Measurements from ENCODE around the gene CERT1.
"Not testable (repeated sequence)": the region's sequence is repeated elsewhere in the genome, so short reads cannot be mapped to it uniquely, and the experiment has no call there.

CERT1 gene

DNA sequence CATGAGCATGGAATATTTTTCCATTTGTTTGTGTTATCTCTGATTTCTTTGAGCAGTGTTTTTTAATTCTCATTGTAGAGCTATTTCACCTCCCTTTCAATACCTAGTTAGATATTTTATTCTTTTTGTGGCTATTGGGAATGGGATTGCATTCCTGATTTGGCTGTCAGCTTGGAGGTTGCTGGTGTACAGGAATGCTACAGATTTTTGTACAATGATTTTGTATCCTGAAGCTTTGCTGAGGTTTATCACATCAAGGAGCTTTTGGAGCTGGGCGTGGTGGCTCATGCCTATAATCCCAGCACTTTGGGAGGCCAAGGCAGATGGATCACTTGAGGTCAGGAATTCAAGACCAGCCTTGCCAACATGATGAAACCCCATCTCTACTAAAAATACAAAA lies 22.3 kb upstream of the CERT1 start:
- not testable (repeated sequence) for H3K4me3 Mint-ChIP-seq, H3K27me3 Mint-ChIP-seq, H3K27ac Mint-ChIP-seq
- Mint-ChIP-seq H3K36me3 (peaks cover 34% of the 10 kb centered on the region), H3K9me3 (peaks cover 17% of the 10 kb centered on the region), H3K4me1 (peaks cover 31% of the 10 kb centered on the region)

DNA sequence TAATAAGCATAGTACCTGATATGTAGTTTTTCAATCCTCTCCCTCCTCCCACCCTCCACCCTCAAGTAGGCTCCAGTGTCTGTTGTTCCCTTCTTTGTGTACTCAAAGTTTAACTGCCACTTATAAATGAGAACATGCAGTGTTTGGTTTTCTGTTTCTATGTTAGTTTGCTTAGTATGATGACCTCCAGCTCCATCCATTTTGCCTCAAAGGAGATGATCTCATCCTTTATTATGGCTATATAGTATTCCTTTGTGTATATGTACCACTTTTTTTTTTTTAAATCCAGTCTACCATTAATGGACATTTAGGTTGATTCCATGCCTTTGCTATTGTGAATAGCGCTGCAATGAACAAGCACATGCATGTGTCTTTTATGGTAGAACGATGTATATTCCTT lies 20.8 kb upstream of the CERT1 start:
- peaks cover 28% of the 10 kb centered on the region for H3K4me1 Mint-ChIP-seq
- H3K4me3 Mint-ChIP-seq: no peak overlapping the region
- no peaks in the 10 kb centered on the region for H3K27me3 Mint-ChIP-seq
- peaks cover 17% of the 10 kb centered on the region for H3K9me3 Mint-ChIP-seq
- no peak overlapping the region for H3K27ac Mint-ChIP-seq
- peaks cover 34% of the 10 kb centered on the region for H3K36me3 Mint-ChIP-seq

DNA sequence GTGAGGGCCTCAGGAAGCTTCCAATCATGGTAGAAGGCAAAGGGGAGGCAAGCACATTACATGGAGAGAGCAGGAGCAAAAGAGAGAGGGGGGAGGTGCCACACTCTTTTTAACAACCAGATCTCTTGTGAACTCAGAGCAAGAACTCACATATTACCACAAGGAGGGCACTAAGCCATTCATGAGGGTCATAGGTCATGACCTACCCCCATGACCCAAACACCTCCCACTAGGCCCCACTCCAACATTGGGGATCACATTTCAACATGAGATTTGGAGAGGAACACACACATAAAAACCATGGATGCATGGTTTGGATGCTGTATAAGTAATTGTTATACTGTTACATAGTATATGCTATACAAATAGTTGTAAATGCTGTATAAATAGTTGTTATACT lies 17.8 kb upstream of the CERT1 start:
- H3K36me3 Mint-ChIP-seq: peaks cover 19% of the 10 kb centered on the region
- no peak overlapping the region for H3K27ac Mint-ChIP-seq
- H3K4me3 Mint-ChIP-seq: no peak overlapping the region
- peaks cover 43% of the 10 kb centered on the region for H3K4me1 Mint-ChIP-seq
- no peaks in the 10 kb centered on the region for H3K27me3 Mint-ChIP-seq
- peaks cover 5% of the 10 kb centered on the region for H3K9me3 Mint-ChIP-seq

DNA sequence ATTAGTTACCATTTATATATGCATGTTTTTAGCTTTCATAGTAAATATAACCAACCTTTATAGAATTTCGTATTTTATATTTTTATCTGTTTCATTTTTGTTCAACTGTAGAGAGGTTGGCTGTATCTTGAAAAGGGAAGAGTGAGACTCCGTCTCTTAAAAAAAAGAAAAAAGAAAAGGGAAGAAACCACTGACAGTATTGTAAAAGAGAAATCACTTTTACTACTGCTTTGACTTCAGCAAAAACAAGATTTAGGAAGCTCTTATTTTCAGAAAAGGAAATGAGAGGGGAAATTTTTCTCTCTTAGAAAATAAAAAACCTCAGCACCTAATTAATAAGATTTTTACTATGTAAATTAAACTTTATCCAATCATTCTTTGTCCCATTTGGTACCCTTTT lies 14.6 kb upstream of the CERT1 start:
- no peak overlapping the region for H3K4me3 Mint-ChIP-seq
- peak overlapping the region; percentile 48 for H3K27ac Mint-ChIP-seq
- peaks cover 3% of the 10 kb centered on the region for H3K9me3 Mint-ChIP-seq
- no peaks in the 10 kb centered on the region for H3K27me3 Mint-ChIP-seq
- H3K36me3 Mint-ChIP-seq: peaks cover 12% of the 10 kb centered on the region
- peaks cover 62% of the 10 kb centered on the region for H3K4me1 Mint-ChIP-seq

DNA sequence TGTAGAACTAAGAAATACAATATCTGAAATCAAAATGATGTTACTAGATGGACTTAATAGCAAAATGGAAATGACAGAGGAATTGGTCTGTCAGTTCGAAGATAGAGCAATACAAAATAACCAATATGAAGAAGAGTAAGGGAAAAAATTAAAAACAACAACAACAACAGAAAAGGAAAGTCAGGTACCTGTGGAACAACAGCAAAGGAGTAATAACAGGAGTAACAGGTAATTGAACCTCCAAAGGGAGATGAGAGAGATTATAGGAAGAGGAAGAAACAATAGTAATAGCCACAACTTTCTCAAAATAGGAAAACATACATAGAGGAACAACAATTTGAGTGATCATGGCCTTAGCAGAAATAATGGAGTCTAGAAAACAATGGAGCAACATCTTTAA lies 13.9 kb upstream of the CERT1 start:
- H3K27ac Mint-ChIP-seq: peak overlapping the region; percentile 48
- peak overlapping the region; percentile 27 for H3K4me3 Mint-ChIP-seq
- peaks cover 66% of the 10 kb centered on the region for H3K4me1 Mint-ChIP-seq
- peaks cover 8% of the 10 kb centered on the region for H3K9me3 Mint-ChIP-seq
- peaks cover 18% of the 10 kb centered on the region for H3K36me3 Mint-ChIP-seq
- H3K27me3 Mint-ChIP-seq: no peaks in the 10 kb centered on the region

DNA sequence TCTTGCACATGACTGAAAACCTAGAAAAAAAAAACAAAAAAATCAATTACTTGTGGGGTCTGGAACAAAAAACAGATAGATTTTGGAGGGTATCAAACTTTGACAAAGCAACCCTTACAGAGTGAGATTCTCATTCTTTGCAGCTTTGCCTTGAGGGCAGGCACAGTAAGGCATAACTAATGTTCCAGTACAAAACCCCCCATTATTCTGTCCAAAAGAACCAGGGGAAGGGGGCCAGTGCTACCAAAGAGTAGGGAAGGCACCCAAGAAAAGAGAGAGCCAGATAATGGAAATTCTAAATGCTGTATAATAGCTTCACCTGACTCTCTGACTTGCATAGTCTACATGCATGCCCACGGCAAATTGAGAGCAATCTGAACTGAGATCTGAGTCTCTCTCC lies 13.2 kb upstream of the CERT1 start:
- H3K27me3 Mint-ChIP-seq: no peaks in the 10 kb centered on the region
- peaks cover 21% of the 10 kb centered on the region for H3K36me3 Mint-ChIP-seq

DNA sequence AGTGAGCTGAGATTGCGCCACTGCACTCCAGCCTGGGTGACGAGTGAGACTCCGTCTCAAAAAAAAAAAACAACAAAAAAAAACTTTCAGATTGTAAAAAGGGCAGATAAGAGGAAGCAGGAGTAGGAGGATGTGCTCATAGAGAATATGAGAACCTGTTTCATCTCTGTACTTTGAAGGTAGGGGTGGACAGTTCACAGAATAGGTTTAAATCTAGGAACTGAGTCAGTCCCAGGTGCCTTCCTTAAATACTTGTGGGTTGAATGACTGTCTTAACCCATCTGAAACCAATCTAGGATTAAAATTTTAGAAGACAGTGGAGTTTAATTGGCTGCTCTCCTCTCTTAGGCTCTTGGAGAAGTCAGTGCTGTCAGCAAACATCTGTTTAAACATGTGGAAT lies 12.6 kb upstream of the CERT1 start:
- peak overlapping the region; percentile 47 for H3K4me3 Mint-ChIP-seq
- peaks cover 23% of the 10 kb centered on the region for H3K36me3 Mint-ChIP-seq
- peaks cover 70% of the 10 kb centered on the region for H3K4me1 Mint-ChIP-seq
- peaks cover 14% of the 10 kb centered on the region for H3K9me3 Mint-ChIP-seq
- no peaks in the 10 kb centered on the region for H3K27me3 Mint-ChIP-seq
- H3K27ac Mint-ChIP-seq: peak overlapping the region; percentile 76

More for the DNA sequence above, 13.2 kb upstream of the CERT1 start:
- Mint-ChIP-seq H3K4me3 (peak overlapping the region; percentile 47), H3K27ac (peak overlapping the region; percentile 76), H3K9me3 (peaks cover 8% of the 10 kb centered on the region), H3K4me1 (peaks cover 68% of the 10 kb centered on the region)

DNA sequence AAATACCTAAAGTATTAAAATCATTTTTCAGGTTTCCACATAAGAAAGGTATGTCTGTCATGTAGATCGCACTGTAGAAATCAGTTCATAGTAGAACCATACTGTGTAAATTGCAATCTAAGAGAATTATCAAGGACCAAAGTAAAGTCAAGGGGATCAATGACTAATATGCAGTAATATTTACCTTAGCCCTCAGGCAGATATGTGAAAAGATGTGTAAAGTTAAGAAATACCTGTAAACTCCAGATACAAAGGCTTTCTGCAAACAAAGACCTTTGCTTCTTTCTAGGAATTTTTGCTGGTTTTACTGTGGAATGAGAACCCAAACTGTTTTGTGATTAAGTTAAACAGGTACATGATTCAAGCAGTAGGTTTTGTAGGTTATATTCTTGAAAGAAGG lies 11.8 kb upstream of the CERT1 start:
- H3K27me3 Mint-ChIP-seq: no peaks in the 10 kb centered on the region
- H3K36me3 Mint-ChIP-seq: peaks cover 22% of the 10 kb centered on the region
- H3K9me3 Mint-ChIP-seq: peaks cover 14% of the 10 kb centered on the region
- H3K4me1 Mint-ChIP-seq: peaks cover 76% of the 10 kb centered on the region
- peak overlapping the region; percentile 51 for H3K27ac Mint-ChIP-seq
- H3K4me3 Mint-ChIP-seq: peak overlapping the region; percentile 47

DNA sequence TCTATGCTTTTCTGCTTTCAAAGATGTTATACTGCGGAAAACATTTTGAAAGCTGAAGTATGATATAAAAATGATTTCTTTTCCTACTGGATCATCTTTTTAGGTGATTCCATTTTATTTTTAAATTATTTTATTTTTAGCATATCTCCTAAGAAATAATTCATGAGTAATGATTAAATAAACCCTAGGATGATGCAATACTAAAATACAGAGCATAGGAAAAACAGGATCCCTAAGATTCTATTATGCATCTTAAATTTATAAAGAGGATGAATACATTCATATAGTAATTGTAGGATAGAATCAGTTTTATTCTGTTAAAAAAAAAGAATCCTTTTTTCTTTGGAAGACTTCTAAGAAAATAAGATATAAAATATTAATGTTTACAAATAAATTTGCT lies 11.1 kb upstream of the CERT1 start:
- peaks cover 14% of the 10 kb centered on the region for H3K9me3 Mint-ChIP-seq
- H3K4me1 Mint-ChIP-seq: peaks cover 82% of the 10 kb centered on the region
- no peaks in the 10 kb centered on the region for H3K27me3 Mint-ChIP-seq
- H3K27ac Mint-ChIP-seq: peak overlapping the region; percentile 15
- H3K4me3 Mint-ChIP-seq: no peak overlapping the region
- H3K36me3 Mint-ChIP-seq: peaks cover 27% of the 10 kb centered on the region

DNA sequence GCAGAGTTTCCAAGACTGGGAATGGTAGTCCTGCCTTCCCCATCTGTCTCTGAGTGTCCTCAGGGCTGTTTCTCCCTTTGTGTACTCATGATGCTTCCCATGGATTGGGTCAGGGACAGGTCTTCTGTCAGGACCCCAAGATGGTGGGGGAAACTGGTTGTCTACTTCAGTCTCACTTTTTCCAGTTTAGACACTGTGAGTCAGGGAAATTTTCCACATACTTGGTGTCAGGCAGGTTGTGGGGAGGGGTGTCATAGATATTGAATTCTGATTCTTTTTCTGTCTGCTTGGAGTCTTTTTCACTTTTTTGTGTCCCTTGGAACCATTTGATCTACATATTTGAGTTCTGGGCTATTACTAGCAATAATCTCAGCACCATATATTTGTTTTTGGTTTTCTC lies 10.6 kb upstream of the CERT1 start:
- Mint-ChIP-seq H3K4me3 (no peak overlapping the region), H3K27me3 (no peaks in the 10 kb centered on the region), H3K9me3 (peaks cover 14% of the 10 kb centered on the region), H3K4me1 (peaks cover 87% of the 10 kb centered on the region), H3K36me3 (peaks cover 28% of the 10 kb centered on the region), H3K27ac (peak overlapping the region; percentile 15)

DNA sequence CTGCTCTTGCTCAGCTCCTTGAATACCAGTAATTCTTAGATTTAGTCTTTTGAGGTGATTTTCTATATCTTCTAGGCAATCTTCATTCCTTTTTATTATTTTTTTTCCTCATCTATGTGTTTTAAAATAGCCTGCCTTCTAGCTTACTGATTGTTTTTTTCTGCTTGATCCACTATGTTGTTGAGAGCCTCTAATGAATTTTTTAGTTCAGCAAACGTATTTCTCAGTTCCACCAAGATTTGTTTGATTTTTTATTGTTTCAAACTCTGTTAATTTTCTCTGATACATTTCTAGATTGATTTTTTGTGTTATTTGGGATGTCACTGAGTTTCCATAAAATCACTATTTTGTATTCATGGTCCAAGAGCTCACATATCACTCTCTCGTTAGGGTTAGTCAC lies 9.8 kb upstream of the CERT1 start:
- peaks cover 14% of the 10 kb centered on the region for H3K9me3 Mint-ChIP-seq
- no peak overlapping the region for H3K4me3 Mint-ChIP-seq
- H3K27ac Mint-ChIP-seq: peak overlapping the region; percentile 32
- peaks cover 82% of the 10 kb centered on the region for H3K4me1 Mint-ChIP-seq
- peaks cover 30% of the 10 kb centered on the region for H3K36me3 Mint-ChIP-seq
- H3K27me3 Mint-ChIP-seq: no peaks in the 10 kb centered on the region

DNA sequence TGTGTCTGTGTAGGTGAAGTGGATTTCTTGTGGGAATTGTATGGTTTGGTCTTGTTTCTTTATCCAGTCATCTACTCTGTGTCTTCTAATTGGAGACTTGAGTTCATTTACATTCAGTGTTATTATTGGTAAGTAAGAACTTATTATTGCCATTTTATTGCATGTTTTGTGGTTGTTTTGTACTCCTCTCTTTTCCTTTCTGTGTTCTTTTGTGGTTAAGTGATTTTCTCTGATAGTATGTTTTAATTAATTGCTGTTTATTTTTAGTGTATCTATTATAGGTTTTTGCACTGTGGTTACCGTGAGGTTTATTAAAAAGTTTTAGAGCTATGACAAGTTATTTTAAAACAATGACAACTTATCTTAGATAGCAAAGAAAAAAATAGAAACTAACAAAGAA lies 8.3 kb upstream of the CERT1 start:
- no peak overlapping the region for H3K27ac Mint-ChIP-seq
- H3K4me1 Mint-ChIP-seq: peaks cover 74% of the 10 kb centered on the region
- peaks cover 30% of the 10 kb centered on the region for H3K36me3 Mint-ChIP-seq
- no peak overlapping the region for H3K4me3 Mint-ChIP-seq
- H3K27me3 Mint-ChIP-seq: no peaks in the 10 kb centered on the region
- peaks cover 14% of the 10 kb centered on the region for H3K9me3 Mint-ChIP-seq

DNA sequence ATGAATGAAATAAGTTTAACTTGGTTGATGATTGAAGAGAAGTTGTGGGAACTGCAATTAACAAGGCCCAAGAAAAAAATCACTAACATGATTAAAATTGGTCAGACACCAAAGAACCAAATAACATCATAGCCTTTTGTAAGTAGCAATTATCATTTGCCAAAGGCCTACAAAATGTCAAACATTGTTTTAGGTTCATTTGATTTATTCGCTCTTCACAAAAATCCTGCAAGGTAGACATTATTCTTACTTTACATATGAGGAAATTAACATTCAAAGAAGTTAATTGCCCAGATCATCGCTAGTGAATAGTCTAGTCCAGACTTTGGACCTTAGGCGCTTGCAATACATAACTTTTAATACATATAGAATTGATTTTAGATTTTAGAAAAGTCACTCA lies 2.9 kb upstream of the CERT1 start:
- Mint-ChIP-seq H3K27ac (no peak overlapping the region), H3K27me3 (no peaks in the 10 kb centered on the region), H3K4me3 (no peak overlapping the region), H3K9me3 (peaks cover 2% of the 10 kb centered on the region), H3K4me1 (peaks cover 56% of the 10 kb centered on the region), H3K36me3 (peaks cover 13% of the 10 kb centered on the region)

DNA sequence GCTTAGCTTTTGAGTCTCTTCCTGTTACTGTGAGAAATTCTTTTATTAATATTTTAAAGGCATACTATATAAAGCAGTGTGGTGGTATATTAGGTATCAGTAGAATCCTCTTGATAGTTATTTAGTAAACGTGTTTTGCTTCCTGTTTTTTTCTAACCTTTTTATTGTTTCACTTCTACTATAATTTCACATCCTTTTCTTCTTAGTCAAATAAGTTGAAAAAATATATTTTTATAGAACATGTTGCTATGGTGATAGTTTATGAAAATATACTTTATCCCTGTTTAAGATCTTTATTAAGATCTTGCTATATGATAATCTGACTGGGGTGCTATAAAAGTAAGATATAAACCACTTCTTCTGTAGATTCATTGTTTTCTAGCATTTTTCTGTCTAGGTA lies 2.4 kb upstream of the CERT1 start:
- no peak overlapping the region for H3K27ac Mint-ChIP-seq
- H3K27me3 Mint-ChIP-seq: no peaks in the 10 kb centered on the region
- H3K9me3 Mint-ChIP-seq: no peaks in the 10 kb centered on the region
- H3K4me3 Mint-ChIP-seq: no peak overlapping the region
- peaks cover 53% of the 10 kb centered on the region for H3K4me1 Mint-ChIP-seq
- H3K36me3 Mint-ChIP-seq: peaks cover 10% of the 10 kb centered on the region

DNA sequence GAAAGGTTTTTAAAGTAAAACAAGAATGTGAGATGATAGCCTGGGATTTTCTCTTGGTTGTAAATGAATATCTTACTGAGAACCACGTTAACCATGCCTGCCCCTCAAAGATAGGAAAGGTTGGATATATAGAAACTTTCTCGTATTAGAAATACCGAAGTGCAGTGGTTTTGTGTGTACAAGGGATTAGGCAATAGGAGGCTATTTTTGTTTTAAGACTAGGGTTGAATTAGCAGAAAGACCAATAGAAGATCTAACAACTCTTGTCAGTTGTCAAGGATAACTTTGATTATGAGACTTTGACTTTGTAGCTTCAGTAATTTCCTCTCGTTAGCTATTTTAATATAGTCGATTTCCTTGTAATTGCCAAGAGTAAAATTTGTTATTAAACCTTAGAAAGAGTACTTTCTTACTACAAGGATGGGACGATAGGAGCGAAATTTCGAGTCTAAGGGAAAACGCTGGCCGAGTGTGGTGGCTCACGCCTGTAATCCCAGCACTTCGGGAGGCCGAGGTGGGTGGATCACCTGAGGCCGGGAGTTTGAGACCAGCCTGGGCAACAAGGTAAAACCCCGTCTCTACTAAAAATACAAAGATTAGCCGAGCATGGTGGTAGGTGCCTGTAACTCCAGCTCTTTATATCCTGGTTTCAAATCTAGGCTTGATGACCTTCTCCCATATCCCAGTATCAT lies 1.1 kb upstream of the CERT1 start:
- Mint-ChIP-seq H3K36me3 (peaks cover 5% of the 10 kb centered on the region), H3K9me3 (no peaks in the 10 kb centered on the region), H3K4me1 (peaks cover 54% of the 10 kb centered on the region), H3K27ac (peak overlapping the region; percentile 90), H3K27me3 (no peaks in the 10 kb centered on the region), H3K4me3 (peak overlapping the region; percentile 97)

DNA sequence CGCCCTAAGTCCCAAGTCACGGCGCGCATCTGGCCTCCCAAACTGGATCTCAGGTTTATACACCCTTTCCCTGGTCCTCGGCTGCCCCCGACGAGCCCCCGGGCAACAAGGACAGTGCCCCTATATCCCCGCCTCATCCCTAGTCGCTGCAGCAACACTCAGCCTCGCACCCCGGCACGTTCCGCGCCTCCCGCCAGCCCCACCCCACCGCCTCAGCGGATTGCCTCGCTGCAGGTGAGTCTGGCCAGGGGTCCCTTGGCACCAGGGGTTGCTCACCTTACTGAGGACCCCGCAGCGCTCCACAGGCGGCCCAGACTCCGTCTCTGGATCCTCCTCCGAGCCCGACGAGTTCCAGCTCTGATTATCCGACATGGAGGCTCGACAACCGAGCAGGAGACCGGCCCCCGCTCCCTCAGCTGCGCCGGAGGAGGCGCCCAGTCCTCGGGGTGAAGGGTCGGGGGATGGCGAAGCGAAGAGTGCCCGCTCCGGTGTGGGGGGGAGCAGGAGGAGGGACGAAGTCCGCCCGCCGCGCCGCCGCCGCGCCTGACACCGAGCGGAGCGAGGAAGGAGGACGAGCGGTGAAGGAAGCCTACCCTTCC lies 494 bp downstream of the CERT1 start:
- Mint-ChIP-seq H3K4me1 (peaks cover 56% of the 10 kb centered on the region), H3K36me3 (peaks cover 5% of the 10 kb centered on the region)

More for the DNA sequence above, 494 bp downstream of the CERT1 start:
- Mint-ChIP-seq H3K27me3 (no peaks in the 10 kb centered on the region), H3K4me3 (peak overlapping the region; percentile 97), H3K27ac (peak overlapping the region; percentile 90), H3K9me3 (no peaks in the 10 kb centered on the region)
